ENCODE measurements around the gene UQCR11.

DNA sequence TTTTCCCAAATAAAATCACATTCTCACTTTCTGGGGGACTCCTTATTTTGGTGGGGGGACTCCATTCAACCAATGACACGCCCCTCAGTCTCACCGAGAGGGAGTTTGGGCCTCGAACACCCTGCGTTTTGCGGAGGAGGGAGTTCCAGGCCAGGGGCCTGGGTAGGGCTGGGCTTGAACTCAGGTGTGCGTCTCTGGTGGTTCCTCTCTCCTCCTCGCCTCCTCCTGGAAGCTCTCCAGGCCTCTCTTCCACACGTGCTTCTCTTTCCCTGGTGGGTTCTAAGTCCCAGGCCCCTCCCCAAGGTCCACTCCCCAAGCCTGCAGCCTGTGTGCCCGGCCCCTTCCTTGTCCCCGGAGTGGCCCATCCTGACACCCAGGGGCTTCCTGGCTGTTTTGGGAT is 51.8 kb downstream of the UQCR11 start:
- TF ChIP-seq, protein P1, sequence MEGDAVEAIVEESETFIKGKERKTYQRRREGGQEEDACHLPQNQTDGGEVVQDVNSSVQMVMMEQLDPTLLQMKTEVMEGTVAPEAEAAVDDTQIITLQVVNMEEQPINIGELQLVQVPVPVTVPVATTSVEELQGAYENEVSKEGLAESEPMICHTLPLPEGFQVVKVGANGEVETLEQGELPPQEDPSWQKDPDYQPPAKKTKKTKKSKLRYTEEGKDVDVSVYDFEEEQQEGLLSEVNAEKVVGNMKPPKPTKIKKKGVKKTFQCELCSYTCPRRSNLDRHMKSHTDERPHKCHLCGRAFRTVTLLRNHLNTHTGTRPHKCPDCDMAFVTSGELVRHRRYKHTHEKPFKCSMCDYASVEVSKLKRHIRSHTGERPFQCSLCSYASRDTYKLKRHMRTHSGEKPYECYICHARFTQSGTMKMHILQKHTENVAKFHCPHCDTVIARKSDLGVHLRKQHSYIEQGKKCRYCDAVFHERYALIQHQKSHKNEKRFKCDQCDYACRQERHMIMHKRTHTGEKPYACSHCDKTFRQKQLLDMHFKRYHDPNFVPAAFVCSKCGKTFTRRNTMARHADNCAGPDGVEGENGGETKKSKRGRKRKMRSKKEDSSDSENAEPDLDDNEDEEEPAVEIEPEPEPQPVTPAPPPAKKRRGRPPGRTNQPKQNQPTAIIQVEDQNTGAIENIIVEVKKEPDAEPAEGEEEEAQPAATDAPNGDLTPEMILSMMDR (IDR thresholded peaks at IDR 0.05): no peak
- TF ChIP-seq POLR2A (IDR thresholded peaks at IDR 0.05): no peak

All from testis (tissue), 2 donors.